Activated CD8-positive, alpha-beta T cell treated with anti-CD3 and anti-CD28 coated beads, Interleukin-2, amount 10 ng/mL, durations not matched to agents 7 days and 5 days (primary cell): Measurements from ENCODE around the gene HUWE1. TPM values are rescaled to one million over a fixed set of nuclear protein-coding genes. Genes with fewer than 3 reads are reported as not detected.
"Not testable (repeated sequence)": the region's sequence is repeated elsewhere in the genome, so short reads cannot be mapped to it uniquely, and the experiment has no call there.

Experiments
- ATAC-seq: fragments of 150-1000 bp; cut with Tn5 transposase; one replicate; pipeline ENCODE4 v1.10.0; 2021; ENCODE audit warnings: moderate library complexity
- CTCF ChIA-PET: fragments of 350-600 bp; sonication (Branson Sonifier 250); formaldehyde crosslinking; loops from one replicate; lab custom pipeline; 2021; ENCODE audit warnings: antibody characterized with exemption; lab: Charles Lee
- POLR2A ChIA-PET: fragments of 350-600 bp; sonication (Branson Sonifier 250); formaldehyde crosslinking; loops from one replicate; lab custom pipeline; 2021; ENCODE audit warnings: antibody characterized with exemption; lab: Charles Lee
- DNase-seq: peaks from one replicate; pipeline ENCODE4 v3.0.0-alpha.2; 2020
- H3K27ac Mint-ChIP-seq: one replicate; pipeline ENCODE4 v1.8.0; 2021; ENCODE audit warnings: mild to moderate bottlenecking, mixed read lengths
- H3K27me3 Mint-ChIP-seq: one replicate; pipeline ENCODE4 v1.8.0; 2021; ENCODE audit warnings: low read depth, mixed read lengths
- H3K36me3 Mint-ChIP-seq: one replicate; pipeline ENCODE4 v1.8.0; 2021; ENCODE audit warnings: low read depth, mixed read lengths
- H3K4me1 Mint-ChIP-seq: one replicate; pipeline ENCODE4 v1.8.0; 2021; ENCODE audit warnings: low read depth, mixed read lengths
- H3K4me3 Mint-ChIP-seq: one replicate; pipeline ENCODE4 v1.8.0; 2021; ENCODE audit warnings: mild to moderate bottlenecking, mixed read lengths
- H3K9me3 Mint-ChIP-seq: one replicate; pipeline ENCODE4 v1.8.0; 2022; ENCODE audit warnings: mixed read lengths; ENCODE audit not compliant: insufficient read depth
- total RNA-seq, 2 experiments: library from RNA; stranded (reverse); gene quantifications; one replicate each; pipeline ENCODE4 v1.2.3, GENCODE V29; 2021

Gene HUWE1, protein sequence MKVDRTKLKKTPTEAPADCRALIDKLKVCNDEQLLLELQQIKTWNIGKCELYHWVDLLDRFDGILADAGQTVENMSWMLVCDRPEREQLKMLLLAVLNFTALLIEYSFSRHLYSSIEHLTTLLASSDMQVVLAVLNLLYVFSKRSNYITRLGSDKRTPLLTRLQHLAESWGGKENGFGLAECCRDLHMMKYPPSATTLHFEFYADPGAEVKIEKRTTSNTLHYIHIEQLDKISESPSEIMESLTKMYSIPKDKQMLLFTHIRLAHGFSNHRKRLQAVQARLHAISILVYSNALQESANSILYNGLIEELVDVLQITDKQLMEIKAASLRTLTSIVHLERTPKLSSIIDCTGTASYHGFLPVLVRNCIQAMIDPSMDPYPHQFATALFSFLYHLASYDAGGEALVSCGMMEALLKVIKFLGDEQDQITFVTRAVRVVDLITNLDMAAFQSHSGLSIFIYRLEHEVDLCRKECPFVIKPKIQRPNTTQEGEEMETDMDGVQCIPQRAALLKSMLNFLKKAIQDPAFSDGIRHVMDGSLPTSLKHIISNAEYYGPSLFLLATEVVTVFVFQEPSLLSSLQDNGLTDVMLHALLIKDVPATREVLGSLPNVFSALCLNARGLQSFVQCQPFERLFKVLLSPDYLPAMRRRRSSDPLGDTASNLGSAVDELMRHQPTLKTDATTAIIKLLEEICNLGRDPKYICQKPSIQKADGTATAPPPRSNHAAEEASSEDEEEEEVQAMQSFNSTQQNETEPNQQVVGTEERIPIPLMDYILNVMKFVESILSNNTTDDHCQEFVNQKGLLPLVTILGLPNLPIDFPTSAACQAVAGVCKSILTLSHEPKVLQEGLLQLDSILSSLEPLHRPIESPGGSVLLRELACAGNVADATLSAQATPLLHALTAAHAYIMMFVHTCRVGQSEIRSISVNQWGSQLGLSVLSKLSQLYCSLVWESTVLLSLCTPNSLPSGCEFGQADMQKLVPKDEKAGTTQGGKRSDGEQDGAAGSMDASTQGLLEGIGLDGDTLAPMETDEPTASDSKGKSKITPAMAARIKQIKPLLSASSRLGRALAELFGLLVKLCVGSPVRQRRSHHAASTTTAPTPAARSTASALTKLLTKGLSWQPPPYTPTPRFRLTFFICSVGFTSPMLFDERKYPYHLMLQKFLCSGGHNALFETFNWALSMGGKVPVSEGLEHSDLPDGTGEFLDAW (N-terminal part only)
- total RNA-seq, result 100 to 1,000 TPM; 223 to 231 TPM

DNA sequence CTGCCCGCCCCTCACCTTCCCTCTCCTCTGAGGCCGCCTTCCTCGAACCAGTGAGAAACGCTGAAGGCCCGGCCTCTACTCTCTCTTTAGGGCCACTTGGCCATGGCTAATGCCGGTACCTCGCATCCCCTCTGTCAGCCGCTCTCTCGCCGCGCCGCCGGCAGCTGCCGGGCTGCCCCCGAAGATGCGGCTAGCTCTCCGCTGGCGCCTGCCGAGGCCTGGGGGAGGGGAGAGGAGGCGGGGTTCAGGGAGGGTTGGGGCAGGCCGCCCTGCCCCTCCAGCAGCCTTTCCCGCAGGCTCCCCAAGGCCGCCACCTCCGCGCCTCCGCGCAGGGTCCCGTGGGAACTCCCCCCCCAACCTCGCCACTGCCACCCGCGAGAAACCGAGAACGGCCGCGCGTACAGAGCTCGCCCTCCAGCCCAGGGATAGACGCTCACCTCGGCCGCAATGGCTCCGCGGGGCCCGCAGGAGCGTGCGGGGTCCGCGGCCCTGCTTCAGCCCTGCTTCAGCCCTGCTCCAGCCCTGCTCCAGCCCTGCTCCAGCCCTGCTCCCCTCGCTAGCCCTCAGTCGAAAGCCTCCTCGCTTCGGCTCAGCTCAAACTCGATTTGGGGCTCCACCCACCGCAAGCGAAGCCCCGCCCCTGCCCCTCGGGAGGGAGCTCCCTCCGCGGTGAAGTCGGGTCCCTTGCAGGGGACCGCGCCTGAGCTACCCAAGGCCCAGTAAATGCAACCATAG, at the start of gene HUWE1:
Gene HUWE1 (minus strand): TSS at position 569 of the 735 bp plus-strand sequence. CDS start 32,612 bp downstream, outside the sequence.
- Mint-ChIP-seq H3K27ac (peak within 1 kb of the TSS; percentile 91), H3K4me3 (peak within 1 kb of the TSS; percentile 89), H3K36me3 (peaks cover 19% of the 10 kb centered on the region), H3K9me3 (no peaks in the 10 kb centered on the region), H3K27me3 (no peaks in the 10 kb centered on the region), H3K4me1 (peaks cover 17% of the 10 kb centered on the region)
- ChIA-PET POLR2A (interaction anchor here (0.6 to 7.1 kb wide), 20 partner anchors 8 to 1121 kb away, joined by 3 to 317 read pairs (median 4); partner anchors contain the start of genes MAGED2 and RIBC1), CTCF (interaction anchor here (0.7 to 6.9 kb wide), 3 partner anchors 29 to 754 kb away, joined by 3 to 46 read pairs (median 4); partner anchors contain the start of gene TSR2)
- ATAC-seq (peak; percentile 45), DNase-seq (peak; percentile 86)

DNA sequence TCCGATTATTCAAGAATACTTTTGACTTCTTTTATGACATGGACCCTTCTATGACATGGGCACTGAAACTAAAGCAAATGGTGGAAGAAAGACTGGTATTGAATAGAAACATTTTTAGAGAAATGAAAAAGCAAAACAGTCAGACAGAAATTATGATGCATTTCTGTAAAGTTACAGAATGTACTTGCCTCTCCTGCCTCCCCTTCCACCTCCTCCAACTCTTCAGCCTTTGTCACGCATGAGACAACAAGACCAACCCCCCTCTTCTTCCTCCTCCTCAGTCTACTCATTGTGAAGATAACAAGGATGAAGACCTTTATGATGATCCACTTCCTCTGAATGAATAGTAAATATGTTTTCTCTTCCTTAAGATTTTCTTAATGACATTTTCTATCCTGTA, 46.3 kb upstream of the HUWE1 start:
- Mint-ChIP-seq H3K4me3 (no peak overlapping the region), H3K4me1 (peaks cover 26% of the 10 kb centered on the region), H3K36me3 (no peaks in the 10 kb centered on the region), H3K27me3 (no peaks in the 10 kb centered on the region), H3K27ac (peak overlapping the region; percentile 61), H3K9me3 (no peaks in the 10 kb centered on the region)
- ATAC-seq, result no peak
- DNase-seq, result no peak
- CTCF ChIA-PET, result no interaction called here
- POLR2A ChIA-PET, result interaction anchor here (1.1 to 2.7 kb wide), 3 partner anchors 16 to 49 kb away, joined by 4 to 10 read pairs (median 9); no protein-coding TSS in a partner anchor

DNA sequence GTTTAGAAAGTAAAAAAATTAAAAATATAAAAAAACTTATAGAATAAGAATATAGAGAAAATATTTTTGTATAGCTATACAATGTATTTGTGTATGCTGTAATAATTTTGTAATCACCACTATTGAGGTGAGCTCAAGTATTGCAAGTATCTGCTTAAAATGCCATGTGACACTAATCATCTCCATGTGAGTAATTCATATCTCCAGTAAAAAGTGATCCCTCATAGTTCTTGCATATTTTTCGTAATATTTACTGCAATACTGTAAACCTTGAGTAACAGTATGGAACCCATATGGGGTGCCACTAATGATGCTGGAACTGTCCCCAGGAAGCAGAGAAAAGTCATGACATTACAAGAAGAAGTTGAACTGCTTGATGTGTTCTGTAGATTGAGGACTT, 43.2 kb upstream of the HUWE1 start:
- ATAC-seq, result no peak
- no peaks in the 10 kb centered on the region for H3K27me3 Mint-ChIP-seq
- H3K36me3 Mint-ChIP-seq, result no peaks in the 10 kb centered on the region
- no peak for DNase-seq
- no peak overlapping the region for H3K4me3 Mint-ChIP-seq
- H3K27ac Mint-ChIP-seq, result no peak overlapping the region
- peaks cover 32% of the 10 kb centered on the region for H3K4me1 Mint-ChIP-seq
- H3K9me3 Mint-ChIP-seq, result no peaks in the 10 kb centered on the region
- ChIA-PET POLR2A (interaction anchor here (0.6 kb wide), 1 partner anchor 338 kb away, joined by 3 read pairs; no protein-coding TSS in a partner anchor), CTCF (no interaction called here)

DNA sequence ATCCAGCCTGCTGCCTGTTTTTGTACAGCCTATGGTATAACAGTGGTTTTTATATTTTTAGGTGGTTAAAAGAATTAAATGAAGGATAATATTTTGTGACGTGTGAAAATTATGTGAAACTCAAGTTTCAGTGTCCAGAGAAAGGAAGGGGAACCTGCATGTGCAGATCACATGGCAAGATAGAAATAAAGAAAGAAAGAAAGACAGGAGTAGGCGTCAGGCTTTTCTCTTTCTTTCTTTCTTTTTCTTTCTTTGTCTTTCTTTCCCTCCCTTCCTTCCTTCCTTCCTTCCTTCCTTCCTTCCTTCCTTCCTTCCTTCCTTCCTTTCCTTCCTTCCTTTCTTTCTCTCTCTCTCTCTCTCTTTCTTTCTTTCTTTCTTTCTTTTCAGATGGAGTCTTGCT, 42.0 kb upstream of the HUWE1 start:
- Mint-ChIP-seq H3K4me1 (peaks cover 23% of the 10 kb centered on the region), H3K4me3 (no peak overlapping the region), H3K27ac (no peak overlapping the region), H3K36me3 (no peaks in the 10 kb centered on the region), H3K9me3 (no peaks in the 10 kb centered on the region), H3K27me3 (no peaks in the 10 kb centered on the region)
- ATAC-seq, result no peak
- ChIA-PET CTCF (no interaction called here), POLR2A (no interaction called here)
- DNase-seq, result no peak

DNA sequence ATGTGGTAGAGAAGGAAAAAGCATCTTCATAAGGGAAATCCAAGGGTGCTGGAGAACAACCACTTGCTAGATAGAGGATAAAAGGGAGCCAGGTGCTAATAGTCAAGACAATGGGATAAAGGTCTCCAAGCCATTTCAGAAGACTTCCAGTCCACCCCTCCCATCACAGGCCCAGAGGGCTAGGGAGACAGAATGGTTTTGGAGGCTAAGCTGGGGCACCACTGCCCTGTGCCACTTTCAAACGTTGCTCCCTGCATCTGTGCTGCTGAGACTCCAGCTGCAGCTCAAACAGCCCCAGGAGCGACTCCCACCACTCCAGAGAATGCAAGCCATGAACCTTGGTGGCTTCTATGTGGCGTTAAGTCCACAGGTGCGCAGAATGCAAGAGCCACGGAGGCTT, 38.4 kb upstream of the HUWE1 start:
- H3K9me3 Mint-ChIP-seq, result no peaks in the 10 kb centered on the region
- H3K27ac Mint-ChIP-seq, result no peak overlapping the region
- H3K27me3 Mint-ChIP-seq, result no peaks in the 10 kb centered on the region
- ChIA-PET CTCF (no interaction called here), POLR2A (no interaction called here)
- H3K36me3 Mint-ChIP-seq, result no peaks in the 10 kb centered on the region
- ATAC-seq (no peak), DNase-seq (no peak)
- H3K4me3 Mint-ChIP-seq, result no peak overlapping the region
- H3K4me1 Mint-ChIP-seq, result peaks cover 15% of the 10 kb centered on the region

DNA sequence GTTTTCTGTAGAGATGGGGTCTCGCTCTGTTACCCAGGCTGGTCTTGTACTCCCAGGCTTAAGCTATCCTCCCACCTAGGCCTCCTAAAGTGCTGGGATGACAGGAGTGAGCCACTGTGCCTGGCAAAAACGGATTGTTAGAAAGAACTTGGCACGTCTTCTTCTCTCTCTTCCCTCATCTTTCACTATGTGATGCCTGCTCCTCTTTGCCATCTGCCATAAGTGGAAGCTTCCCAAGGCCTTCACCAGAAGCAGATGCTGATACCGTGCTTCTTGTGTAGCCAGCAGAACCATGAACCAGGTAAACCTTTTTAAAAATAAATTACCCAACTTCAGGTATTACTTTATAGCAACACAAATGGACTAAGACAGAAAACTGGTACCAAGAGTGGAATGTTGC, 36.9 kb upstream of the HUWE1 start:
- Mint-ChIP-seq H3K36me3 (peaks cover 3% of the 10 kb centered on the region), H3K4me3 (no peak overlapping the region), H3K27ac (no peak overlapping the region), H3K4me1 (peaks cover 17% of the 10 kb centered on the region), H3K27me3 (no peaks in the 10 kb centered on the region), H3K9me3 (no peaks in the 10 kb centered on the region)
- ATAC-seq (no peak), DNase-seq (no peak)
- ChIA-PET POLR2A (no interaction called here), CTCF (no interaction called here)

DNA sequence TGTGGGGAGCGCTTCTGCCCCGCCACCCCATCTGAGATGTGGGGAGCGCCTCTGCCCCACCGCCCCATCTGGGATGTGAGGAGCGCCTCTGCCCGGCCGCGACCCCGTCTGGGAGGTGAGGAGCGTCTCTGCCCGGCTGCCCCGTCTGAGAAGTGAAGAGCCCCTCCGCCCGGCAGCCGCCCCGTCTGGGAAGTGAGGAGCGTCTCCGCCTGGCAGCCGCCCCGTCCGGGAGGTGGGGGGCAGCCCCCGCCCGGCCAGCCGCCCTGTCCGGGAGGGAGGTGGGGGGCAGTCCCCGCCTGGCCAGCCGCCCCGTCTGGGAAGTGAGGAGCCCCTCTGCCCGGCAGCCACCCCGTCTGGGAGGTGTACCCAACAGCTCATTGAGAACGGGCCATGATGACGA, 35.1 kb upstream of the HUWE1 start:
- ATAC-seq, H3K4me3 Mint-ChIP-seq, H3K27me3 Mint-ChIP-seq, DNase-seq, H3K36me3 Mint-ChIP-seq, H3K9me3 Mint-ChIP-seq, CTCF ChIA-PET, H3K27ac Mint-ChIP-seq: not testable (repeated sequence)
- H3K4me1 Mint-ChIP-seq, result peaks cover 21% of the 10 kb centered on the region
- POLR2A ChIA-PET, result interaction anchor here (0.6 kb wide), 1 partner anchor 77 kb away, joined by 3 read pairs; no protein-coding TSS in a partner anchor

DNA sequence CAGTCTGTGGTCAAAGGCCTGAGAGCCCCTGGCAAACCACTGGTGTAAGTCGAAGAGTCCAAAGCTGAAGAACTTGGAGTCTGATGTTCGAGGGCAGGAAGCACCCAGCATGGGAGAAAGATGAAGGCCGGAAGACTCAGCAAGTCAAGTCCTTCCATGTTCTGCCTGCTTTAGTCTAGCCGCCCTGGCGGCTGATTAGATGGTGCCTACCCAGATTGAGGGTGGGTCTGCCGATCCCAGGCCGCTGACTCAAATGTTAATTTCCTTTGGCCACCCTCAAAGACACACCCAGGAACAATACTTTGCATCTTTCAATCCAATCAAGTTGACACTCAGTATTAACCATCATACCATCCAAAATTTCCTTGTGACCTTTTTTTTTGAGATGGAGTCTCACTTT, 33.1 kb upstream of the HUWE1 start:
- POLR2A ChIA-PET, DNase-seq, H3K9me3 Mint-ChIP-seq, H3K27ac Mint-ChIP-seq, CTCF ChIA-PET, H3K36me3 Mint-ChIP-seq, H3K27me3 Mint-ChIP-seq, ATAC-seq, H3K4me3 Mint-ChIP-seq: not testable (repeated sequence)
- peaks cover 39% of the 10 kb centered on the region for H3K4me1 Mint-ChIP-seq

DNA sequence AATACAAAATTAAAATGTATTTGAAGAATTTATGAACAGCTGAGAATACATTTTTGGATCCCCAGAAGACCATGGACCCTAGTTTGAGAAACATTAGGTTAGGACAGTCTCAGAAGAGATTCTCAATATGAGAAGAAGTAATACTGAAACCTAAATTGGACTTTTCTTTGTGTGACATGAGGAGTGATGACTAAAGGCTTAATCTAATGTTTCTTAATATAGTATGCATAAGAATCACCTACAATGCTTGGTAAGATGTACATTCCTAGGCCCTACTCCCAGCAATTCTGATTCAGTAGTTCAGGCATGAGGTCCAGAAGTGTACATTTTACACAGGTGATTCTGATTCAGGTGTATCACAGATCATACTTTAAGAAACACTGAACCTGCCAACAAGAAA, 31.6 kb upstream of the HUWE1 start:
- ChIA-PET CTCF (interaction anchor here (1.1 to 5.7 kb wide), 2 partner anchors 14 to 33 kb away, joined by 4 to 46 read pairs; partner anchors contain the start of gene HUWE1), POLR2A (interaction anchor here (6.4 kb wide), 1 partner anchor 34 kb away, joined by 317 read pairs; the partner anchor contains the start of gene HUWE1)
- peak overlapping the region; percentile 44 for H3K27ac Mint-ChIP-seq
- no peak for DNase-seq
- no peaks in the 10 kb centered on the region for H3K9me3 Mint-ChIP-seq
- no peaks in the 10 kb centered on the region for H3K27me3 Mint-ChIP-seq
- no peak for ATAC-seq
- no peak overlapping the region for H3K4me3 Mint-ChIP-seq
- H3K36me3 Mint-ChIP-seq, result peaks cover 10% of the 10 kb centered on the region
- H3K4me1 Mint-ChIP-seq, result peaks cover 49% of the 10 kb centered on the region

DNA sequence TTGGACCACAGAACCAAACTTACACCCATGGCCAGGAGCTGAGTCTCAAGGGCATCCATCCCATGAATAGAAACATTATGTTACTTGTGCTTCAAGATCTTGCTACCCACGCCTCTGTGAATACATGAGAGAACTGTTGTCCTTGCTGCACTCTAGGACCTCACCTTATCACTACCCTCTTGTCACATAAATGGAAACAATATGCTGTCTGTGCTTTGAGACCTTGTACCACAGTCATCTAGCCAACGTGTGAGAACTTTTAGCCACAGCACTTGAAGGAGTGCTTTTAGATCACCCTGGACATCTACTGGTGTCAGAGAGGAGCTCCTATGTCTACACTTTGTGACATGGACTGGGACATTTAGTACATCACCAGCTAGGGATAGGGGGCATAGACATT, 30.7 kb upstream of the HUWE1 start:
- H3K27me3 Mint-ChIP-seq, result no peaks in the 10 kb centered on the region
- peak overlapping the region; percentile 79 for H3K4me3 Mint-ChIP-seq
- peaks cover 10% of the 10 kb centered on the region for H3K36me3 Mint-ChIP-seq
- ChIA-PET POLR2A (interaction anchor here (1.0 to 6.4 kb wide), 2 partner anchors 16 to 33 kb away, joined by 10 to 317 read pairs; partner anchors contain the start of gene HUWE1), CTCF (interaction anchor here (1.1 to 5.7 kb wide), 2 partner anchors 15 to 32 kb away, joined by 4 to 46 read pairs; partner anchors contain the start of gene HUWE1)
- no peaks in the 10 kb centered on the region for H3K9me3 Mint-ChIP-seq
- peaks cover 49% of the 10 kb centered on the region for H3K4me1 Mint-ChIP-seq
- DNase-seq (no peak), ATAC-seq (no peak)
- peak overlapping the region; percentile 99 for H3K27ac Mint-ChIP-seq
